Keratinocyte (primary cell): Measurements from ENCODE around the gene CCDC70.

Experiments used
- EZH2 ChIP-seq: IDR thresholded peaks from one replicate; pipeline ENCODE4 v1.6.1; 2012; ENCODE audit warnings: inconsistent platforms, mild to moderate bottlenecking, low read length, moderate library complexity
- TF ChIP-seq, protein P1 (sequence below), 3 experiments: IDR thresholded peaks in 1 of 3; conservative IDR thresholded peaks in 1 of 3; optimal IDR thresholded peaks in 1 of 3; 2 replicates in 2 of 3; 3 replicates in 1 of 3; pipeline versions ENCODE3 to v1.5.1; 2011; ENCODE audit warnings: low read length in 3 of 3, mild to moderate bottlenecking in 3 of 3, moderate library complexity in 2 of 3, control low read depth in 1 of 3, inconsistent platforms in 1 of 3; ENCODE audit not compliant: insufficient read depth in 2 of 3; ENCODE audit errors: extremely low read depth in 1 of 3

DNA sequence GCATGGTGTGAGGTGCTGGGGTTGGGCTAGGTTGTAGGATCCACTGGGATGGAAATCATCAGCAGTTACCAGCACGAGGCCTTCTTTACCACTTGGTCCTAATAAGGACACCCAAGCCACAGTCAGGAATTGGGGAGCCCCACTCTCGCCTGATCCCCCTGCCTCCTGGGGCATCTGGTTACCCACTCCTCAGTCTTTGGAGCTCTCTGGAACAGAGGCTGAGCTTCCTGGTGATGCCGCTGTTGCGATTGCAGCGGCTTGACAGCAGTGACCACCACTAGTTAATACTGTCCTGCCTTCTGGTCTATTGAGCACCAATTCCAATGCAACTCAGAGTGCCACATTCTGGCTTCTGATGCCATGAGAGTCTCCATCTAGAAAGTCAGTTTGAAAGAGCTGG, 30.2 kb upstream of the CCDC70 start:
- TF ChIP-seq, protein P1, sequence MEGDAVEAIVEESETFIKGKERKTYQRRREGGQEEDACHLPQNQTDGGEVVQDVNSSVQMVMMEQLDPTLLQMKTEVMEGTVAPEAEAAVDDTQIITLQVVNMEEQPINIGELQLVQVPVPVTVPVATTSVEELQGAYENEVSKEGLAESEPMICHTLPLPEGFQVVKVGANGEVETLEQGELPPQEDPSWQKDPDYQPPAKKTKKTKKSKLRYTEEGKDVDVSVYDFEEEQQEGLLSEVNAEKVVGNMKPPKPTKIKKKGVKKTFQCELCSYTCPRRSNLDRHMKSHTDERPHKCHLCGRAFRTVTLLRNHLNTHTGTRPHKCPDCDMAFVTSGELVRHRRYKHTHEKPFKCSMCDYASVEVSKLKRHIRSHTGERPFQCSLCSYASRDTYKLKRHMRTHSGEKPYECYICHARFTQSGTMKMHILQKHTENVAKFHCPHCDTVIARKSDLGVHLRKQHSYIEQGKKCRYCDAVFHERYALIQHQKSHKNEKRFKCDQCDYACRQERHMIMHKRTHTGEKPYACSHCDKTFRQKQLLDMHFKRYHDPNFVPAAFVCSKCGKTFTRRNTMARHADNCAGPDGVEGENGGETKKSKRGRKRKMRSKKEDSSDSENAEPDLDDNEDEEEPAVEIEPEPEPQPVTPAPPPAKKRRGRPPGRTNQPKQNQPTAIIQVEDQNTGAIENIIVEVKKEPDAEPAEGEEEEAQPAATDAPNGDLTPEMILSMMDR (optimal IDR thresholded peaks at IDR 0.05 in 1 of 3, IDR thresholded peaks at IDR 0.05 in 1 of 3, conservative IDR thresholded peaks at IDR 0.05 in 1 of 3; ENCODE audit: extremely low read depth in 1 of 3, insufficient read depth in 2 of 3, low read length in 3 of 3): no peak
- TF ChIP-seq EZH2: no peak
